Ovary (tissue), 9 donors: Measurements from ENCODE around the gene CCR5. TPM values are rescaled to one million over a fixed set of nuclear protein-coding genes. Genes with fewer than 3 reads are reported as not detected.

ENCODE experiments used
- DNase-seq, 5 donors: peaks; one replicate each; pipeline ENCODE4 v3.0.0-alpha.2; 2019 to 2020
- H3K27ac ChIP-seq, 2 donors: fragments of 200-600 bp; one replicate each; pipeline versions ENCODE4 v1.5.1 to v1.8.0; 2019 to 2022
- H3K27me3 ChIP-seq: fragments of 200-600 bp; one replicate; pipeline ENCODE4 v1.8.0; 2022
- H3K36me3 ChIP-seq: fragments of 200-600 bp; sonication (generic); one replicate; pipeline ENCODE4 v1.5.1; 2019
- H3K4me1 ChIP-seq: one replicate; pipeline ENCODE4 v1.8.1; 2013; ENCODE audit warnings: mild to moderate bottlenecking, moderate library complexity; ENCODE audit not compliant: insufficient read depth
- H3K4me3 ChIP-seq: fragments of 200-600 bp; sonication (generic); one replicate; pipeline ENCODE4 v1.5.1; 2017
- H3K9me3 ChIP-seq, 2 donors: fragments of 200-600 bp in 1 of 2; sonication (generic) in 1 of 2; one replicate each; pipeline versions ENCODE4 v1.5.1 to v1.8.1; 2013 to 2019; ENCODE audit warnings: mild to moderate bottlenecking in 1 of 2, moderate library complexity in 1 of 2
- CTCF ChIP-seq, 3 donors: fragments of 450-650 bp in 2 of 3; fragments of 200-600 bp in 1 of 3; IDR thresholded peaks; one replicate each; pipeline versions ENCODE4 v1.5.1 to v1.8.0; 2016 to 2022; ENCODE audit warnings: antibody characterized with exemption in 3 of 3, mild to moderate bottlenecking in 1 of 3
- EP300 ChIP-seq: sonication (generic); formaldehyde crosslinking; IDR thresholded peaks from one replicate; pipeline ENCODE4 v1.6.1; 2017; ENCODE audit warnings: antibody characterized with exemption
- POLR2A ChIP-seq: fragments of 450-650 bp; IDR thresholded peaks from one replicate; pipeline ENCODE4 v1.6.1; 2017; ENCODE audit warnings: antibody characterized with exemption, mild to moderate bottlenecking, moderate library complexity
- WGBS, 3 donors: extraction: QIAGEN DNeasy Blood & Tissue Kit in 1 of 3; methylation state at CpG; one replicate each; pipeline versions ENCODE4 v1.1.5 to v1.1.7; 2013 to 2017; 5-methylcytosine and 5-hydroxymethylcytosine counted together
- intact Hi-C, 4 donors: fragments of 100-400 bp; cut with DNase I; formaldehyde crosslinking; loops; one replicate each; pipeline versions ENCODE4 v1.11.0 to v1.15.1; 2022 to 2023
- polyA plus RNA-seq, 2 donors: library from polyadenylated mRNA; stranded (reverse); fragments of 200-250 nt in 1 of 2; fragments of 350-450 nt in 1 of 2; fragmentation: Illumina TruSeq in 1 of 2; extraction: RNeasy Lipid Tissue Mini Kit (QIAGEN cat#74804) in 1 of 2; gene quantifications; one replicate each; pipeline ENCODE4 v1.2.3, GENCODE V29; 2013 to 2014
- total RNA-seq, 7 donors: library from RNA; depleted of rRNA in 2 of 7; stranded (reverse); fragments of >200 nt in 2 of 7; fragmentation: NEBNext Ultra II Directional in 3 of 7; extraction: Animal tissue kit (Norgen Biotek cat#: 25700) in 3 of 7; gene quantifications; one replicate each; pipeline versions ENCODE4 v1.1.0 to v1.2.4, GENCODE V29; 2016 to 2023
- donor health status: DM: no; HTN: no; CAD: no; lungs with moderate emphysema.
- donor health status: DM: no; HTN: no; CAD: no.
- donor health status: Bipolar disorder and iron deficiency.
- donor health status: DM: yes; HTN: yes; CAD: no.
- donor health status: DM: no; HTN: no; CAD: no.
- donor health status: DM: yes; HTN: yes; CAD: no.

Gene CCR5
- total and polyA plus RNA-seq, 9 donors = 0.23 to 7.4 (median 0.92) TPM

- no peaks in the 10 kb centered on the region for H3K27me3 ChIP-seq
- intact Hi-C loops = no loop called here
- H3K36me3 ChIP-seq = no peaks in the 10 kb centered on the region
- H3K4me1 ChIP-seq = peaks cover 8% of the 10 kb centered on the region
- 11 to 15% (median 13%) methylated on average over 11 of the region's 11 CpGs for WGBS, 3 donors
- TF ChIP-seq CTCF (IDR thresholded peaks at IDR 0.05) (no peak), POLR2A (no peak), EP300 (no peak)
- H3K27ac ChIP-seq = peak overlapping the region in 1 of 2 donors; percentile 6
- peak in 1 of 5 donors; percentile 18 for DNase-seq
- no peaks in the 10 kb centered on the region for H3K9me3 ChIP-seq
- H3K4me3 ChIP-seq = no peak overlapping the region
Measured at GRCh38 chr3:46405301-46406019, 34.7 kb downstream of the CCR5 start.

GRCh38 chr3:46406443-46406787 lies 35.7 kb downstream of the CCR5 start:
- Histone ChIP-seq H3K27ac (no peak overlapping the region), H3K4me1 (peaks cover 8% of the 10 kb centered on the region), H3K27me3 (no peaks in the 10 kb centered on the region), H3K9me3 (no peaks in the 10 kb centered on the region), H3K4me3 (no peak overlapping the region), H3K36me3 (no peaks in the 10 kb centered on the region)
- DNase-seq = no peak
- TF ChIP-seq CTCF (IDR thresholded peaks at IDR 0.05) = no peak
- no peak for TF ChIP-seq POLR2A
- no peak for TF ChIP-seq EP300
- WGBS, 3 donors = 63 to 67% (median 64%) methylated on average over 4 of the region's 4 CpGs
- intact Hi-C loops = no loop called here

DNA sequence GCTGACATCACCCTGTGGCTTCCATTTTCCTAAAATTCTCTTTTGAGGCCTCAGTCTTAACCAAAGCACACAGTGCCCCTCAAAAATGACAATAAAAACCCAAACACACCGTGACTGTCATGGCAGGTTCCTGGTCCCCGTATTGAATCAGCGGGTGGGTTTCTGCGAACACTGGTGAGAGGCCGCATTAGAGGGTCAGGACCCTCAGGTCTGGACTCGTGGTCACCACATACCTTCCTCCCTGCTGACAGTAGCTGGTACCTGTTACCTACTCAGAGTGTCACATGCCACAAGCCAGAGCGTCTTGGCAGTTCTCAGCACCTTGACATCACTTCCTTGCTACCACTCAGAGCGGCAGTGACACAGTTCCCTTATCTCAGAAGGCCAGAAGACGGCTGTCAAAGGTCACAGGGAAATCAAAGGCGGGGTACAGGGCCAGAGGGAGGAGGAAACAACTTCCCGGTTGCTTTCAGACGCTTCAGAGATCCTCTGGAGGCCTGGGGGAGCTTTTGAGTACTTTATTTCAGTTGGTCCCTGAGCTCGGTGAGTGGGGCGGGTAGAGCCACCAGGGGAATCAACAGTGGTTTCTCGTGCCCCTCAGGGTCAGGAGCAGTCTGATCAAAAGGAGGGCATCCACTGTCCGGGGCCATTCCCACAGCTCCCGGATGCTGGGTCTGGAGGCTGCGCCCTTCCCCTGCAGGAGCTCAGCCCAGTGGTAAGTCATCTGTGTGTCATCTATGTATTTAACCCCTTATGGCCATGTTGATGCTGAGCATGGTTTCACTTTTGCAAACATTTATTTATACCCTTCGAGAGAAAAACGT lies 36.3 kb downstream of the CCR5 start, which contains the start of the genes CCR5AS and CCRL2:
CCR5AS (minus strand) TSS at position 279 of the 824 bp plus-strand sequence.
CCRL2 (plus strand) TSS at position 472 of the 824 bp plus-strand sequence. CDS start 821 bp downstream, outside the sequence.
- DNase-seq = peak in 1 of 5 donors; percentile 45
- Histone ChIP-seq H3K27ac (peak within 1 kb of the TSS in 1 of 2 donors; percentile 6), H3K36me3 (no peaks in the 10 kb centered on the region), H3K4me1 (peaks cover 8% of the 10 kb centered on the region), H3K4me3 (peak within 1 kb of the TSS; percentile 0), H3K9me3 (no peaks in the 10 kb centered on the region), H3K27me3 (no peaks in the 10 kb centered on the region)
- TF ChIP-seq EP300 (no peak), CTCF (IDR thresholded peaks at IDR 0.05) (no peak), POLR2A (no peak)
- intact Hi-C loops = no loop called here
- WGBS, 3 donors = 50 to 56% (median 51%) methylated on average over 20 of the region's 20 CpGs

- no peak overlapping the region for H3K4me3 ChIP-seq
- intact Hi-C loops = no loop called here
- no peak for DNase-seq
- no peaks in the 10 kb centered on the region for H3K36me3 ChIP-seq
- H3K4me1 ChIP-seq = peaks cover 8% of the 10 kb centered on the region
- no peak overlapping the region for H3K27ac ChIP-seq
- H3K9me3 ChIP-seq = no peaks in the 10 kb centered on the region
- TF ChIP-seq EP300 (no peak), POLR2A (no peak), CTCF (IDR thresholded peaks at IDR 0.05) (no peak)
- WGBS, 3 donors = 69 to 82% (median 71%) methylated on average over 7 of the region's 7 CpGs
- H3K27me3 ChIP-seq = no peaks in the 10 kb centered on the region
Measured at GRCh38 chr3:46407970-46408369, 37.2 kb downstream of the CCR5 start.
